ENCODE data around the gene SPDYE18.
"Not testable (repeated sequence)": the region's sequence is repeated elsewhere in the genome, so short reads cannot be mapped to it uniquely, and the experiment has no call there.

GRCh38 chr7:77108362-77108761 is 46.0 kb upstream of the SPDYE18 start:
- TF ChIP-seq CTCF (IDR thresholded peaks at IDR 0.05; ENCODE audit: borderline replicate concordance, extremely low read depth, low read length, poor library complexity, severe bottlenecking); EZH2 (IDR thresholded peaks at IDR 0.05; ENCODE audit: borderline replicate concordance, low read depth, low read length, severe bottlenecking): not testable (repeated sequence)
